ENCODE measurements around the gene WDR37. TPM values are rescaled to one million over a fixed set of nuclear protein-coding genes. Genes with fewer than 3 reads are reported as not detected.

WDR37 gene
- total RNA-seq, 1 donor from 2014 or later: 13.6 TPM

DNA sequence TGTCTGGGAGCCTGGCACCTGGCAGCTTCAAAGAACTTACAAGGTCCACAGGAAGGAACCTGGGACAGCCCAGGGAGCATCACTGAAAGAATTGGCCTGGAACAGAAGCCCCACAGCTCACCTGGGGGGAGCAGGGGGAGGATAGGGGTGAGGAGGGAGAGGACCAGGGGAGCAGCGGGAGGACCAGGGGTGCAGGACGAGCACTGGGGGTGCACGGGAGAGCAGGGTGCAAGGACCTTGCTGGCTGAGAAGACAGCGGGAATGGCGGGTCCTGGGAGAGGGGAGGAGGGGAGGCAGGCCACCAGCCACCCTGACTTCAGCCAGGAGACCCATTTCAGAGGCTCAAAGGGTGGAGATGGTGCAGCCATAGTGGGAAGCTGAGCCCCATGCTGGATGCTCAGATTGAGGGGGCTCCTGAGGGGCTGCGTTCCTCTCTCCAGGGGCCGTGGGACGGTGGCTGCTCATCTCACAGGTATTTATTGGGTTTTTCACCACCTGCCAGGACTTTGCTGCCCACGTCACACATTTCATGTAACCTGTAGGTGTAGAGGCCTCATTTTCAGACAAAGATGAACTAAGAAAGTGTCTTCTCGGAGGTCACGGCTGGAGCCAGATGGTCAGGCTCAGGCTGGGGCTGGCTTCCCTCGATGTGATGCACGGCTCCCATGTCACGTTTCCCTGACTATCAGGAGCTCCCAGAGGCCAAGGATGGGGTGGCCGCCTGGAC is 110.1 kb downstream of the WDR37 start:
- no peak overlapping the region for H3K4me3 Mint-ChIP-seq (ENCODE audit: unreplicated experiment)
- no peaks in the 10 kb centered on the region for H3K9me3 Mint-ChIP-seq (ENCODE audit: unreplicated experiment)
- no peaks in the 10 kb centered on the region for H3K4me1 Mint-ChIP-seq (ENCODE audit: unreplicated experiment)
- no peak for DNase-seq (ENCODE audit: extremely low spot score, unreplicated experiment)
- H3K27me3 Mint-ChIP-seq (ENCODE audit: unreplicated experiment): peaks cover 29% of the 10 kb centered on the region
- no peak overlapping the region for H3K27ac Mint-ChIP-seq (ENCODE audit: unreplicated experiment)
- no peak for TF ChIP-seq CTCF (IDR thresholded peaks at IDR 0.05)
- no peaks in the 10 kb centered on the region for H3K36me3 Mint-ChIP-seq (ENCODE audit: unreplicated experiment)

DNA sequence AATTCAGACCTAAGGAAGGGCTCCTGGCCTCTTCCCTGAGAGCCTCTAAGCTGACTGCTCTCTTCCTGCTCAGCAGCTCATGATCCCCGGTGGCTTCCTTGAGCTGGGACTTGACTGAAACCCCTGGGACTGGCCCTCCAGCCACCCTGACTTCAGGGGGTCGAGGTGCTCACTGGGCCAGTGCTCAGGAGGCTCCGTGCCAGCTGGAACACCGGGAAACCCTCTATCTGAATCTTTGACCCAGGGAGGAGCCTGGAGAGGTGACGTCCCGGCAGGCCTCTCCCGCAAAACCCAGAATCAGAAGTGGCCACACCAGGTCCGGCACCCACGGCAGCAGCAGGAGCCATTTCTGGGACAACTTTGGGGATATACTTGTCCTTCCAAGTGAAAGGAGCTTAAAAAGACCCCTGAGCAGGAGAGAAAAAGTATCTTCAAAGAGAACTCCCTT is 110.7 kb downstream of the WDR37 start:
- no peaks in the 10 kb centered on the region for H3K4me1 Mint-ChIP-seq (ENCODE audit: unreplicated experiment)
- peaks cover 26% of the 10 kb centered on the region for H3K27me3 Mint-ChIP-seq (ENCODE audit: unreplicated experiment)
- DNase-seq (ENCODE audit: extremely low spot score, unreplicated experiment): no peak
- no peak overlapping the region for H3K27ac Mint-ChIP-seq (ENCODE audit: unreplicated experiment)
- no peaks in the 10 kb centered on the region for H3K36me3 Mint-ChIP-seq (ENCODE audit: unreplicated experiment)
- no peaks in the 10 kb centered on the region for H3K9me3 Mint-ChIP-seq (ENCODE audit: unreplicated experiment)
- H3K4me3 Mint-ChIP-seq (ENCODE audit: unreplicated experiment): no peak overlapping the region
- no peak for TF ChIP-seq CTCF (IDR thresholded peaks at IDR 0.05)

DNA sequence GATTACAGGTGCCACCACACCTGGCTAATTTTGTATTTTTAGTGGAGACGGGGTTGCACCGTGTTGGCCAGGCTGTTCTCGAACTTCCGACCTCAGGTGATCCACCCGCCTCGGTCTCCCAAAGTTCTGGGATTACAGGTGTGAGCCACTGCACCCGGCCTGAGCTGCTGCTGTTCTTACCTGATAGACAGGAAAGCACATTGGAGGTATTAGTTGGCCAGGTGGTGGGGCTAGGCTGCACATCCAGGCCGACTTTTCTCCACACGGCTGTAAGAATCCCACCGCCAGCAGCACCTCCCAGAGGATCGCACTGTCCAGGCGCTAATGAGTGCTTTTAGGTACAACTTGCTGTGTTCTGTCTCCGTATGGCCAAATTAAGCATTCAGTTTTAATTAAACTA is 112.6 kb downstream of the WDR37 start:
- TF ChIP-seq CTCF (IDR thresholded peaks at IDR 0.05): no peak
- no peak overlapping the region for H3K4me3 Mint-ChIP-seq (ENCODE audit: unreplicated experiment)
- no peaks in the 10 kb centered on the region for H3K4me1 Mint-ChIP-seq (ENCODE audit: unreplicated experiment)
- peaks cover 25% of the 10 kb centered on the region for H3K27me3 Mint-ChIP-seq (ENCODE audit: unreplicated experiment)
- no peaks in the 10 kb centered on the region for H3K9me3 Mint-ChIP-seq (ENCODE audit: unreplicated experiment)
- no peak overlapping the region for H3K27ac Mint-ChIP-seq (ENCODE audit: unreplicated experiment)
- no peaks in the 10 kb centered on the region for H3K36me3 Mint-ChIP-seq (ENCODE audit: unreplicated experiment)
- DNase-seq (ENCODE audit: extremely low spot score, unreplicated experiment): no peak

GRCh38 chr10:1169186-1169885 is 113.2 kb downstream of the WDR37 start:
- Mint-ChIP-seq H3K36me3 (ENCODE audit: unreplicated experiment) (no peaks in the 10 kb centered on the region), H3K9me3 (ENCODE audit: unreplicated experiment) (no peaks in the 10 kb centered on the region), H3K27me3 (ENCODE audit: unreplicated experiment) (peaks cover 28% of the 10 kb centered on the region), H3K4me1 (ENCODE audit: unreplicated experiment) (no peaks in the 10 kb centered on the region), H3K4me3 (ENCODE audit: unreplicated experiment) (no peak overlapping the region), H3K27ac (ENCODE audit: unreplicated experiment) (no peak overlapping the region)
- TF ChIP-seq CTCF (IDR thresholded peaks at IDR 0.05): no peak
- no peak for DNase-seq (ENCODE audit: extremely low spot score, unreplicated experiment)

All from osteocyte (in vitro differentiated cells).